Prostate gland (tissue), 2 donors: ENCODE measurements around the gene FRMD4A. TPM values are rescaled to one million over a fixed set of nuclear protein-coding genes. Genes with fewer than 3 reads are reported as not detected.

Experiments used
- DNase-seq: peaks from one replicate; pipeline ENCODE4 v3.0.0-alpha.2; 2019; ENCODE audit warnings: low spot score
- H3K27ac ChIP-seq, 2 donors: fragments of 200-600 bp; sonication (generic); 2 replicates each; pipeline ENCODE4 v1.5.1; 2017 to 2019
- H3K27me3 ChIP-seq: fragments of 200-600 bp; sonication (generic); replicated peaks from 2 replicates; pipeline ENCODE4 v1.5.1; 2019; ENCODE audit not compliant: insufficient read depth
- H3K36me3 ChIP-seq, 2 donors: fragments of 200-600 bp; sonication (generic); 1 replicate in 1 of 2; 2 replicates in 1 of 2; pipeline versions ENCODE4 v1.5.1 to v1.8.1; 2017 to 2019
- H3K4me1 ChIP-seq: fragments of 200-600 bp; sonication (generic); replicated peaks from 2 replicates; pipeline ENCODE4 v1.5.1; 2019
- H3K4me3 ChIP-seq, 2 donors: fragments of 200-600 bp; sonication (generic); 2 replicates each; pipeline ENCODE4 v1.5.1; 2017 to 2019
- H3K9me3 ChIP-seq: fragments of 200-600 bp; sonication (generic); 2 replicates; pipeline ENCODE4 v1.5.1; 2017
- CTCF ChIP-seq, 4 experiments: fragments of 200-600 bp in 2 of 4; fragments of 450-650 bp in 2 of 4; sonication (generic) in 2 of 4; IDR thresholded peaks; 1 replicate in 3 of 4; 2 replicates in 1 of 4; pipeline ENCODE4 v1.5.1; 2016 to 2019; ENCODE audit warnings: antibody characterized with exemption in 4 of 4, mild to moderate bottlenecking in 2 of 4, moderate library complexity in 2 of 4
- POLR2A ChIP-seq: fragments of 450-650 bp; IDR thresholded peaks from one replicate; pipeline ENCODE4 v1.6.1; 2016; ENCODE audit warnings: antibody characterized with exemption, mild to moderate bottlenecking
- POLR2AphosphoS5 ChIP-seq: sonication (generic); formaldehyde crosslinking; IDR thresholded peaks from one replicate; pipeline ENCODE4 v1.6.1; 2017; ENCODE audit warnings: antibody characterized with exemption
- WGBS: methylation state at CpG from one replicate; pipeline ENCODE4 v1.1.5; 2018; 5-methylcytosine and 5-hydroxymethylcytosine counted together
- intact Hi-C: fragments of 100-400 bp; cut with DNase I; formaldehyde crosslinking; loops from one replicate; pipeline ENCODE4 v1.14.2; 2022
- total RNA-seq, 2 donors: library from RNA; depleted of rRNA; stranded (reverse); fragments of >200 nt; gene quantifications; one replicate each; pipeline ENCODE4 v1.1.0, GENCODE V29; 2016

The FRMD4A gene
- total RNA-seq, 2 donors from 2014 or later, result 38.0 to 53.2 TPM

GRCh38 chr10:13761490-13762091 lies 569.1 kb downstream of the FRMD4A start:
- 97% methylated on average over 2 of the region's 2 CpGs for WGBS
- Histone ChIP-seq H3K36me3 (no peaks in the 10 kb centered on the region), H3K9me3 (no peaks in the 10 kb centered on the region), H3K27ac (no peak overlapping the region), H3K27me3 (no peaks in the 10 kb centered on the region), H3K4me3 (no peak overlapping the region), H3K4me1 (no peaks in the 10 kb centered on the region)
- TF ChIP-seq POLR2A, result no peak
- no peak for TF ChIP-seq CTCF (IDR thresholded peaks at IDR 0.05)
- DNase-seq, result no peak
- intact Hi-C loops, result no loop called here

- H3K27ac ChIP-seq, result no peak overlapping the region
- H3K27me3 ChIP-seq, result no peaks in the 10 kb centered on the region
- no peaks in the 10 kb centered on the region for H3K36me3 ChIP-seq
- no peaks in the 10 kb centered on the region for H3K4me1 ChIP-seq
- intact Hi-C loops, result no loop called here
- no peaks in the 10 kb centered on the region for H3K9me3 ChIP-seq
- WGBS, result 85% methylated on average over 6 of the region's 6 CpGs
- DNase-seq, result no peak
- TF ChIP-seq POLR2A (no peak), CTCF (IDR thresholded peaks at IDR 0.05) (no peak), POLR2AphosphoS5 (no peak)
- H3K4me3 ChIP-seq, result no peak overlapping the region
Measured at GRCh38 chr10:13759168-13759567, 571.6 kb downstream of the FRMD4A start.

GRCh38 chr10:13758756-13759155 lies 572.0 kb downstream of the FRMD4A start:
- Histone ChIP-seq H3K36me3 (no peaks in the 10 kb centered on the region), H3K4me1 (no peaks in the 10 kb centered on the region), H3K9me3 (no peaks in the 10 kb centered on the region), H3K27ac (no peak overlapping the region), H3K4me3 (no peak overlapping the region), H3K27me3 (no peaks in the 10 kb centered on the region)
- TF ChIP-seq POLR2AphosphoS5 (no peak), POLR2A (no peak), CTCF (IDR thresholded peaks at IDR 0.05) (no peak)
- DNase-seq, result no peak
- 79% methylated on average over 5 of the region's 5 CpGs for WGBS
- intact Hi-C loops, result no loop called here

GRCh38 chr10:13758312-13758711 lies 572.4 kb downstream of the FRMD4A start:
- TF ChIP-seq CTCF (IDR thresholded peaks at IDR 0.05), result no peak
- TF ChIP-seq POLR2A, result no peak
- TF ChIP-seq POLR2AphosphoS5, result no peak
- DNase-seq, result peak; percentile 28
- intact Hi-C loops, result no loop called here
- H3K27ac ChIP-seq, result peak overlapping the region in 1 of 2 donors; percentile 13
- H3K9me3 ChIP-seq, result no peaks in the 10 kb centered on the region
- H3K27me3 ChIP-seq, result no peaks in the 10 kb centered on the region
- no peaks in the 10 kb centered on the region for H3K4me1 ChIP-seq
- H3K36me3 ChIP-seq, result no peaks in the 10 kb centered on the region
- no peak overlapping the region for H3K4me3 ChIP-seq
- 63% methylated on average over 3 of the region's 3 CpGs for WGBS

- no peak for DNase-seq
- Histone ChIP-seq H3K36me3 (no peaks in the 10 kb centered on the region), H3K4me3 (no peak overlapping the region), H3K27me3 (no peaks in the 10 kb centered on the region), H3K9me3 (no peaks in the 10 kb centered on the region), H3K4me1 (no peaks in the 10 kb centered on the region), H3K27ac (no peak overlapping the region)
- intact Hi-C loops, result no loop called here
- WGBS, result 80% methylated on average over 2 of the region's 2 CpGs
- TF ChIP-seq CTCF (IDR thresholded peaks at IDR 0.05) (no peak), POLR2AphosphoS5 (no peak), POLR2A (no peak)
Measured at GRCh38 chr10:13754277-13754676, 576.4 kb downstream of the FRMD4A start.
